GM10847 (cell line): ENCODE results near the gene HECTD1.

ENCODE experiments used
- POLR2A ChIP-seq: IDR thresholded peaks from 2 replicates; pipeline ENCODE4 v1.6.1; 2011; ENCODE audit not compliant: insufficient read length; ENCODE audit errors: extremely low read depth

Gene HECTD1

GRCh38 chr14:31092160-31092708 is 115.4 kb downstream of the HECTD1 start:
- TF ChIP-seq POLR2A: no peak

DNA sequence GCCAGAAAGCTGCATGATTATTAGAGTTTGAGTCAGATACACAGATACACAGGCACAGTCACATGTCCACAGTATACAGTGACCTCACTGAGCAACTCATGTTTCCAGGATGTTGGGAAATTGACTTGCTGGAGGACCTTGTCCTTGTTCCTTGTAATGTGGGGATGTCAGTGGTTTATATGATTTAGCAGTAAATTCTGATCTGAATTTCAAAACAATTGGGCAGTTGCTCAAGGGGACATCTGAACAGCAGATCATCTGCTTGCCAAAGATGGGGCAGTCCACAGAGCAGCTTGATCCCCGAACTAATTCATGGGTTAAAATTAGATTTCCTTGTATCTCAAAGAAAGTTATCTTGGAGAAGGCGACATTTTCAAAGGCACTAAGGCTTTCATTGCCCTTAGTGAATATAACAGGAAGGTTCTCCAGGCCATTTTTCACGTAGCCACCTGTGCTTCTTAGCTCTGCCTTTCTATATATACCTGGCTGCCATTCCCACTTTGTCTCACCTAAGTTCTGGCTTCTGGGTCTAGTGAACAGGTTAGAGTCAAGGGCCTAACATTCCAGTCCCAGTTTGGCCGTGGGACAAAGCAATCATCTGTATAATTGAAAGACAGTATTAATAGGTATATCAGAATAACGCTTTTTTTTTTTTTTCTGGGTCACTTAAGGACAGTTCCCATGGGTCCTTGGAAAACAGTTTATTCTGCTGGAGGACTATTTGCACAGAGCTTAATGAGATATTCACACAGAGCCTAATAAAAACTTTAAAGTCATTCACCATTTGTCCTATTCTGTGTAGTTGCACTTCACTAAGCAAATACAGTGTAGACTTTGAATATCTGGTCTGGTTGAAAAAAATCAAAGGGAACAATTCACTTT is 116.5 kb downstream of the HECTD1 start:
- TF ChIP-seq POLR2A: no peak

DNA sequence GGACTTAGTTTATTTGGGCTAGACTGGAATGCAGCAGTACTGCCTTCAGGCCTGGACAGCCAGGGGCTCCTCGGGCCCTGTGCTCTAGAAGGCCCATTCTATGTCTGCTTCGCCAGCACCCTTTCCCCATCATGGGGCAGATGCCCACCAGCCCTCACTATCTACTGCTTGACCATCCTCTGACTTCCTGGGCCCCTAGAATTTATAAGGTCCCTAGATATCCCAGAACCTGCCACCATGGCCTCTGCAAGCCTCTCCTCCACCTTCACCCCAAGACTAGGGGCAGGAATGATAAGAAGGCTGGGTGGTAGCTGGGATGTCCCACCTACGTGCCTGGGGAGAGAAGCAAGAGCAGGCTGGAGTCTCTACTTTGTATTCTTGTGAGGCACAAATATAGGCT is 122.6 kb downstream of the HECTD1 start:
- TF ChIP-seq POLR2A: no peak

- no peak for TF ChIP-seq POLR2A
These were observed 123.2 kb downstream of the HECTD1 start for GRCh38 chr14:31084385-31084784.

DNA sequence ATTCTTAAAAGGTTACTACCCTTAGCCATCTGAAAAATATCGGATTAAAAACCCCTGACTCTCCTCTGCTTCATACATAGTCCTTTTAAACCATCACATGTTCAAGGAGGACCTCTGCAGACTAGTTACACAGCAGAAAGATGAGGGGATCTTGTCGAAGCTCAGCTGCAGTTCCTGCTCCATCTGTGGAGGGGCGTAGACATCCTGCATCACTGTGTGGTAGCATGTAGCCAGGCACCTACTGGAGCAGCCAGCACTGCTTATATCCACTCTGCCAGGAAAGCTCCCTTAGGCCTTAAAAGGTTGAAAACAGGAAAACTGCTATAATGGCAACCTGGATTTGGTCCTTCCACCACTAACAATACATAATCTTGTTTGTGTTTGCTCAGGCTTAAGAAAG is 123.8 kb downstream of the HECTD1 start:
- TF ChIP-seq POLR2A: no peak

DNA sequence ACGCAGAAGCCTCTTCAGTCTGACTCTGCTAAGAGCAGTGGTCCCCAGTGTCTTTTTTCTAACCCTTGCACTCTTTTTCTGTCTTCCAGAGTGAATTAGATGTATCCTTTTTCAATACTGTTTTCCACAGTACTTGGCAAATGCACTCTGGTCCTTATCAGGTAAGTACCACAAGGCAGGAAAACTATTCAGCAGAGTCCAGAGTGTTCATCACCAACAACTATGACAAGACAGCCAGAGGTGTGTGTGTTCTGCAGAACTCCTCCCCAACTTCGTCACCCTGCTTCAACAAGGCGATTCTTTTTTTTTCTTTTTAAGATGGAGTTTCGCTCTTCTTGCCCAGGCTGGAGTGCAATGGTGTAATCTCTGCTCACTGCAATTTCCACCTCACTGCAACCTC is 127.1 kb downstream of the HECTD1 start:
- TF ChIP-seq POLR2A: no peak

- TF ChIP-seq POLR2A: no peak
These were observed 127.5 kb downstream of the HECTD1 start for GRCh38 chr14:31080056-31080455.

GRCh38 chr14:31078766-31079165 is 128.8 kb downstream of the HECTD1 start:
- no peak for TF ChIP-seq POLR2A

DNA sequence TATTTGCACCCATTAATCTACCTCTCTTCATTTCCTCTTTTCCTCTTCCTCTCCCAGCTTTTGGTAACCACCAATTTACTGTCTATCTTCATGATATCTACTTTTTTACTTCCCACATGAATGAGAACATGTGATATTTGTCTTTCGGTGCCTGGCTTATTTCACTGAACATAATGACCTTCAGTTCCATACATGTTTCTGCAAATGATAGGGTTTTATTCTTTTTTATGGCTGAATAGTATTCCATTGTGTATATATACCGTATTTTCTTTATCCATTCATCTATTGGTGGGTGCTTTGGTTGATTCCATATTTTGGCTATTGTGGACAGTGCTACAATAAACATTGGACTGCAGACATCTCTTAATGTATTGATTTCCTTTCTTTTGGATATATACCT is 132.4 kb downstream of the HECTD1 start:
- TF ChIP-seq POLR2A: no peak

DNA sequence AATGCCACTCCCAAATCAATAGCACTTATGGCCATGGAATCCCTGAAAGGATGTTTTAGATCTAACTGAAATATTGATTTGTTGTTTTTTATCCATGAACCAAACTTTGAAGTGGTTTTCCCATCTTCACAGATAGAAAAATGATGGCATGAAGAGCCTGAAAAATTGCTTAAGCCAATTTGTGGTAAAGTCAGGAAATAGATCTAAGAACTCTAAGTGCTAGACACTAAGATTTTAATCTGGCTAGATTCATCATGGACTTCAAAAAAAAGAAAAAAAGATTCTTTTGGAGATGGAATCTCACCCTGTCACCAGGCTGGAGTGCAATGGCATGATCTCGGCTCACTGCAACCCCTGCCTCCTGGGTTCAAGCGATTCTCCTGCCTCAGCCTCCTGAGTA is 136.4 kb downstream of the HECTD1 start:
- no peak for TF ChIP-seq POLR2A

DNA sequence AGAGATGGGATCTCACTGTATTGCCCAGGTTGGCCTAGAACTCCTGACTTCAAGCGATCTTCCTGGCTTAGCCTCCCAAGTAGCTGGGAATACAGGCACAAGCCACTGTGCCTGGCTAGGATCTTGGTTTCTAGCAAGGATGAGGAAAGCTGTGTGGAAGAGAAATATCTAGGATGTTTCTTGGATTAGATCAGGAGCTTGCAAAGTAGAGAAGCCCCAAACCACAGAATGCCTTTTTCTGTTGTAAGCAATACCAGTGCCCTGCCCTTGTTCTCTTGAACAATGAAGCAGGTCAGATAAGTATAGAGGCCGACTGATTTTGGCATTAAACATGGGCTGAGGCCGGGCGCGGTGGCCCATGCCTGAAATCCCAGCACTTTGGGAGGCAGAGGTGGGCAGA is 137.2 kb downstream of the HECTD1 start:
- TF ChIP-seq POLR2A: no peak

DNA sequence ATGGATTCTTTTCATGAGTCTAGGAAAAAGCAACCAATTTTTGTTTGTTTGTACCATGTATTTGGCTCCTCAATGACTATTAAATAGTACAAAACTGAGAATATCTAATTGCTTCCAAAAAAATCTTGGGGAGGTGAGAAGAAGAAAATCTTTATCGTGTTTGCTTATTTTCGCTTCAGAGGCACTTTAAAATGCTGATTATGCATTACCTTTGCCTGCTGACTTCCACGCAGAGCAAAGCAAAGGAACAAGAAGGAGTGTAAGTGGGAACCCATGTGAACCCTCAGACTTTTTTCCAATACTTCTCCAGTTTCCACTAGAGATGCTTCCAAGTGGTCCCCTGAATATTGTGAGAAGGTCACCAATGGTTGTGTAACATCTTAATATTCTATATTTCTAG is 138.2 kb downstream of the HECTD1 start:
- no peak for TF ChIP-seq POLR2A

DNA sequence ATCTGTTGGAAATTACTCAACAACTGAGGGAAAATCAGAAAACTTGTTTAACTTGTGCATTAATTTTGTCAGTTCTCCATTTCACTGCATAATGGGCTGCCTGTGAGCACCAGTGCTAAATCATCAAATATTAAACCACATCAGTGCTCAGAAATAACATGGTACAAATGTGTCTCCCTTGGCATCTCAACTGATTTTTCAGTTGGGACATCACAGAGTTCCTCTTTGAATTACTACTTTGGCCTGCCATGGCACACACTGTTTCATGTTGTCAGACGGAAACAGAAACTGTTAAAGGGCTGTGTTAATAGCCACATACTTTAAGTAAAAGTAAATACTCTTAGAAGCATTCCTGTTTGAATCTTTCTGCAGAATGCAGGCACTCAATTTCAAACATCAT is 139.4 kb downstream of the HECTD1 start:
- TF ChIP-seq POLR2A: no peak

DNA sequence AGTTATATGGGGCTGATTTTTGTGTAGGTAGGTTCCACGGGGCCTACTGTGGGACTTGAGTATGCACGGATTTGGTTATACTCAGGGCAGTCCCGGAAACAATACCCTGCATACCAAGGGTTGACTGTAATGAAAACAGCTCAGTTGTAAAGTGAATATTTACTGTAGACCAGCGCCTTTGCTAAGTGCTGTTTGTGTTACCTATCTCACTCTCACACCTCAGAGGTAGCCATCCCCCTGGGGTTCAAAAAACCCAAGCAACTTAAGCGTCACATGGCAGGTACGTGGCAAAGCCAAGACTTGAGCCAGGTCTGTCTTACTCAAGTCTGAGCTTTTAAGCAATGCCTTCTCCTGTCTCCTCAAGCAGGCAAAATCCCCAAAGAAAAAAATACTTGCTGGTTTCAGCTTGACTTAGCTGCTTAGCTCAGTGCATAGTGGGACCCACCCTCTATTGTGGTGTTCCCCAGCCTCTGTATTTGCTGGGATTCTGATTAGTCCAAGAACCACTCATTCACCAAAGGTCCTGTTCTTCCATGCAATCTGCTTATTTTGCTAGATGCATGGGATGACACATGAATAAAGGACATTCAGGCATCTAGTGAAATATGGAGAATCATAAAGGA is 147.2 kb downstream of the HECTD1 start:
- no peak for TF ChIP-seq POLR2A

- TF ChIP-seq POLR2A: no peak
These were observed 148.3 kb downstream of the HECTD1 start for GRCh38 chr14:31059152-31059924.
